ENCODE results near the gene PDPN. TPM values are rescaled to one million over a fixed set of nuclear protein-coding genes. Genes with fewer than 3 reads are reported as not detected.

The PDPN gene
- total and polyA plus RNA-seq, 2 of the 4 experiments (the other 2 are of a cell fraction) = 0.31 TPM; not detected in 1

GRCh38 chr1:13576926-13577325, 6.7 kb upstream of the PDPN start:
- Histone ChIP-seq H4K8ac (ENCODE audit: low read depth in 2 of 2, low read length in 2 of 2) (no peak overlapping the region), H2BK20ac (ENCODE audit: low read depth, low read length) (no peak overlapping the region), H4K91ac (ENCODE audit: insufficient read depth, low read depth, low read length) (no peak overlapping the region), H2AK5ac (ENCODE audit: low read depth, low read length) (no peak overlapping the region), H3K9me3 (ENCODE audit: control insufficient read depth, insufficient read depth, low read length) (peaks cover 33% of the 10 kb centered on the region), H2BK120ac (ENCODE audit: low read depth, low read length) (no peak overlapping the region), H3K36me3 (ENCODE audit: control insufficient read depth, insufficient read depth, low read length) (no peaks in the 10 kb centered on the region), H3K9me1 (ENCODE audit: insufficient read depth, low read length) (no peaks in the 10 kb centered on the region), H2BK15ac (ENCODE audit: low read depth, low read length) (no peak overlapping the region), H3K18ac (ENCODE audit: low read depth, low read length) (no peak overlapping the region), H3K56ac (ENCODE audit: extremely low read depth, insufficient read depth, low read length) (no peak overlapping the region), H3K9ac (ENCODE audit: low read depth, low read length) (no peak overlapping the region), H3K79me1 (ENCODE audit: low read depth in 1 of 2, low read length in 2 of 2) (no peaks in the 10 kb centered on the region), H3K4me1 (ENCODE audit: control insufficient read depth, insufficient read depth, low read length) (no peaks in the 10 kb centered on the region), H3K27me3 (ENCODE audit: control insufficient read depth, insufficient read depth, low read length) (no peaks in the 10 kb centered on the region), H3K4ac (ENCODE audit: low read depth, low read length) (no peak overlapping the region), H3K4me3 (ENCODE audit: insufficient read depth, low read depth, low read length) (no peak overlapping the region), H3K4me2 (ENCODE audit: low read depth, low read length) (no peak overlapping the region), H4K20me1 (ENCODE audit: insufficient read depth, low read length) (no peaks in the 10 kb centered on the region), H2AFZ (replicated peaks; ENCODE audit: low read length, poor library complexity) (no peak overlapping the region), H3K14ac (replicated peaks; ENCODE audit: low read depth, low read length) (no peak overlapping the region), H3K23ac (ENCODE audit: low read depth, low read length) (no peak overlapping the region), H2BK5ac (ENCODE audit: low read depth, low read length, poor library complexity, severe bottlenecking) (no peak overlapping the region), H2AK9ac (replicated peaks; ENCODE audit: low read depth, low read length, poor library complexity) (no peak overlapping the region), H3K27ac (ENCODE audit: insufficient read depth, low read length) (no peak overlapping the region), H4K5ac (ENCODE audit: low read depth, low read length) (no peak overlapping the region)
- no peak for DNase-seq
- BruUV-seq (replicated peaks) = no TSS peak
- dilution Hi-C loops (cut with HindIII; ENCODE audit: low sequenced_read_pairs, unreplicated experiment) (no loop called here), in situ Hi-C loops (cut with MboI; ENCODE audit: low sequenced_read_pairs) (no loop called here), intact Hi-C loops (cut with micrococcal nuclease) (no loop called here)
- ChIA-PET POLR2A (ENCODE audit: unreplicated experiment) (no interaction called here), CTCF (no interaction called here)
- no CpG with 5 or more reads among the region's 11 CpGs for WGBS, 2 experiments (ENCODE audit: extremely low coverage in 2 of 2, insufficient read length in 1 of 2)
- TF ChIP-seq CHD1 (IDR thresholded peaks at IDR 0.05; ENCODE audit: low read depth, low read length) (no peak), MXI1 (IDR thresholded peaks at IDR 0.05; ENCODE audit: borderline replicate concordance, low read depth, low read length) (no peak), FOS (IDR thresholded peaks at IDR 0.05; ENCODE audit: low read depth, low read length) (no peak), POLR2A (IDR thresholded peaks at IDR 0.05; ENCODE audit: low read depth, low read length) (no peak), MAFK (IDR thresholded peaks at IDR 0.05; ENCODE audit: low read depth, low read length) (no peak), RFX5 (IDR thresholded peaks at IDR 0.05; ENCODE audit: low read depth, low read length) (no peak), NFE2L2 (IDR thresholded peaks at IDR 0.05; ENCODE audit: low read depth, low read length) (no peak), SMC3 (IDR thresholded peaks at IDR 0.05; ENCODE audit: low read depth, low read length) (no peak), CTCF (conservative IDR thresholded peaks at IDR 0.05; ENCODE audit: low read depth, low read length) (no peak), ELK1 (IDR thresholded peaks at IDR 0.05; ENCODE audit: borderline replicate concordance, low read depth, low read length) (no peak), RCOR1 (IDR thresholded peaks at IDR 0.05; ENCODE audit: insufficient replicate concordance, low read length) (no peak), RAD21 (IDR thresholded peaks at IDR 0.05; ENCODE audit: low read length) (no peak), CEBPB (IDR thresholded peaks at IDR 0.05; ENCODE audit: low read depth, low read length) (no peak)
- TF ChIP-seq, protein P1, sequence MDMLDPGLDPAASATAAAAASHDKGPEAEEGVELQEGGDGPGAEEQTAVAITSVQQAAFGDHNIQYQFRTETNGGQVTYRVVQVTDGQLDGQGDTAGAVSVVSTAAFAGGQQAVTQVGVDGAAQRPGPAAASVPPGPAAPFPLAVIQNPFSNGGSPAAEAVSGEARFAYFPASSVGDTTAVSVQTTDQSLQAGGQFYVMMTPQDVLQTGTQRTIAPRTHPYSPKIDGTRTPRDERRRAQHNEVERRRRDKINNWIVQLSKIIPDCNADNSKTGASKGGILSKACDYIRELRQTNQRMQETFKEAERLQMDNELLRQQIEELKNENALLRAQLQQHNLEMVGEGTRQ (IDR thresholded peaks at IDR 0.05; ENCODE audit: low read depth, low read length) = no peak
- no peak for ATAC-seq (ENCODE audit: low read depth)

Measured in IMR-90 (cell line).